SK-N-SH treated with all-trans-retinoic acid at 6 μM for 48 hours (cell line): ENCODE results near the gene ILK.

Source experiments
- ATAC-seq: fragments of 200-7000 bp; cut with Tn5 transposase; 3 replicates; pipeline ENCODE4 v1.9.1; 2020; ENCODE audit warnings: mild to moderate bottlenecking, moderate library complexity
- ARNTL ChIP-seq: fragments of 450-650 bp; formaldehyde crosslinking; IDR thresholded peaks from 2 replicates; pipeline ENCODE4 v1.5.0; 2020; ENCODE audit warnings: low read depth, mild to moderate bottlenecking, moderate library complexity, borderline replicate concordance
- BACH2 ChIP-seq: fragments of 250-450 bp; sonication (Bioruptor Pico); IDR thresholded peaks from 2 replicates; pipeline ENCODE4 v1.9.0; 2021; ENCODE audit warnings: mild to moderate bottlenecking, borderline replicate concordance
- CREB5 ChIP-seq: fragments of 250-450 bp; sonication (Bioruptor Pico); IDR thresholded peaks from 2 replicates; pipeline ENCODE4 v1.5.1; 2020; ENCODE audit warnings: low read depth, mild to moderate bottlenecking, moderate library complexity
- CSDC2 ChIP-seq: fragments of 250-450 bp; sonication (Bioruptor Pico); IDR thresholded peaks from 2 replicates; pipeline ENCODE4 v1.5.0; 2020; ENCODE audit warnings: mild to moderate bottlenecking, moderate library complexity
- ESRRG ChIP-seq: fragments of 250-450 bp; sonication (Bioruptor Pico); IDR thresholded peaks from 2 replicates; pipeline ENCODE4 v1.6.1; 2021; ENCODE audit warnings: mild to moderate bottlenecking
- GLIS3 ChIP-seq: fragments of 250-450 bp; sonication (Bioruptor Pico); IDR thresholded peaks from 2 replicates; pipeline ENCODE4 v1.5.0; 2020; ENCODE audit warnings: mild to moderate bottlenecking, moderate library complexity
- ISL1 ChIP-seq: fragments of 250-450 bp; sonication (Bioruptor Pico); IDR thresholded peaks from 2 replicates; pipeline ENCODE4 v2.1.2; 2022; ENCODE audit warnings: mild to moderate bottlenecking, moderate library complexity
- PPARA ChIP-seq: fragments of 250-450 bp; sonication (Bioruptor Pico); IDR thresholded peaks from 2 replicates; pipeline ENCODE4 v1.5.0; 2020; ENCODE audit warnings: mild to moderate bottlenecking, borderline replicate concordance
- RARB ChIP-seq: fragments of 250-450 bp; sonication (Bioruptor Pico); IDR thresholded peaks from 2 replicates; pipeline ENCODE4 v1.8.0; 2021; ENCODE audit warnings: mild to moderate bottlenecking, moderate library complexity
- SNAI2 ChIP-seq: fragments of 250-450 bp; sonication (Bioruptor Pico); IDR thresholded peaks from 2 replicates; pipeline ENCODE4 v1.5.0; 2020; ENCODE audit warnings: mild to moderate bottlenecking, moderate library complexity
- TCF4 ChIP-seq: fragments of 250-450 bp; sonication (Bioruptor Pico); IDR thresholded peaks from 2 replicates; pipeline ENCODE4 v1.8.0; 2021; ENCODE audit warnings: mild to moderate bottlenecking, moderate library complexity, borderline replicate concordance
- TOX ChIP-seq: fragments of 250-450 bp; sonication (Bioruptor Pico); IDR thresholded peaks from 2 replicates; pipeline ENCODE4 v1.8.0; 2021; ENCODE audit warnings: mild to moderate bottlenecking, moderate library complexity, borderline replicate concordance
- TSHZ2 ChIP-seq: fragments of 250-450 bp; sonication (Bioruptor Pico); IDR thresholded peaks from 2 replicates; pipeline ENCODE4 v1.5.0; 2020; ENCODE audit warnings: mild to moderate bottlenecking, moderate library complexity
- ZC3H10 ChIP-seq: fragments of 250-450 bp; sonication (Bioruptor Pico); IDR thresholded peaks from 2 replicates; pipeline ENCODE4 v1.5.1; 2021; ENCODE audit warnings: mild to moderate bottlenecking, moderate library complexity
- ZFP30 ChIP-seq: fragments of 450-650 bp; formaldehyde crosslinking; IDR thresholded peaks from 2 replicates; pipeline ENCODE4 v1.5.0; 2022; ENCODE audit warnings: mild to moderate bottlenecking, moderate library complexity
- ZNF565 ChIP-seq: fragments of 450-650 bp; formaldehyde crosslinking; conservative IDR thresholded peaks from 2 replicates; pipeline ENCODE4 v1.5.0; 2020; ENCODE audit warnings: low read depth, mild to moderate bottlenecking, moderate library complexity
- ZNF70 ChIP-seq: fragments of 450-650 bp; formaldehyde crosslinking; IDR thresholded peaks from 2 replicates; pipeline ENCODE4 v1.5.0; 2020; ENCODE audit warnings: mild to moderate bottlenecking, moderate library complexity
- ZNF8 ChIP-seq: fragments of 450-650 bp; formaldehyde crosslinking; IDR thresholded peaks from 2 replicates; pipeline ENCODE4 v1.5.0; 2020; ENCODE audit warnings: mild to moderate bottlenecking, moderate library complexity
- TF ChIP-seq, protein P1 (sequence below): fragments of 250-450 bp; sonication (Bioruptor Pico); IDR thresholded peaks from 2 replicates; pipeline ENCODE4 v1.8.0; 2021; ENCODE audit warnings: low read depth, mild to moderate bottlenecking, moderate library complexity, borderline replicate concordance
- TF ChIP-seq, protein P2 (sequence below): fragments of 250-450 bp; sonication (Bioruptor Pico); IDR thresholded peaks from 2 replicates; pipeline ENCODE4 v1.5.1; 2021; ENCODE audit warnings: mild to moderate bottlenecking, moderate library complexity

ILK gene

DNA sequence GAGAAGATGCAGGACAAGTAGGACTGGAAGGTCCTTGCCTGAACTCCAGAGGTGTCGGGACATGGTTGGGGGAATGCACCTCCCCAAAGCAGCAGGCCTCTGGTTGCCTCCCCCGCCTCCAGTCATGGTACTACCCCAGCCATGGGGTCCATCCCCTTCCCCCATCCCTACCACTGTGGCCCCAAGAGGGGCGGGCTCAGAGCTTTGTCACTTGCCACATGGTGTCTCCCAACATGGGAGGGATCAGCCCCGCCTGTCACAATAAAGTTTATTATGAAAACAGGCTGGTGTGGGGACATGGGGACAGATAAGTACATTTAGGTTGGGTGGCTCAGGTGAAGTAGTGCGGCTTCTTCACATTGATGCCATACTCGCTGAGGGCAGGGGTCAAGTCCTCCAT lies 7.0 kb downstream of the ILK start:
- ATAC-seq, result no peak
- no peak for TF ChIP-seq ZFP30
- TF ChIP-seq CREB5 (CRISPR knock-in tag), result no peak
- TF ChIP-seq ZNF70 (CRISPR knock-in tag), result no peak
- TF ChIP-seq, protein P1, sequence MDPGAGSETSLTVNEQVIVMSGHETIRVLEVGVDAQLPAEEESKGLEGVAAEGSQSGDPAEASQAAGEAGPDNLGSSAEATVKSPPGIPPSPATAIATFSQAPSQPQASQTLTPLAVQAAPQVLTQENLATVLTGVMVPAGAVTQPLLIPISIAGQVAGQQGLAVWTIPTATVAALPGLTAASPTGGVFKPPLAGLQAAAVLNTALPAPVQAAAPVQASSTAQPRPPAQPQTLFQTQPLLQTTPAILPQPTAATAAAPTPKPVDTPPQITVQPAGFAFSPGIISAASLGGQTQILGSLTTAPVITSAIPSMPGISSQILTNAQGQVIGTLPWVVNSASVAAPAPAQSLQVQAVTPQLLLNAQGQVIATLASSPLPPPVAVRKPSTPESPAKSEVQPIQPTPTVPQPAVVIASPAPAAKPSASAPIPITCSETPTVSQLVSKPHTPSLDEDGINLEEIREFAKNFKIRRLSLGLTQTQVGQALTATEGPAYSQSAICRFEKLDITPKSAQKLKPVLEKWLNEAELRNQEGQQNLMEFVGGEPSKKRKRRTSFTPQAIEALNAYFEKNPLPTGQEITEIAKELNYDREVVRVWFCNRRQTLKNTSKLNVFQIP (CRISPR knock-in tag), result no peak
- TF ChIP-seq SNAI2 (CRISPR knock-in tag), result no peak
- no peak for TF ChIP-seq ZC3H10 (CRISPR knock-in tag)
- TF ChIP-seq ESRRG (CRISPR knock-in tag), result no peak
- no peak for TF ChIP-seq GLIS3 (CRISPR knock-in tag)
- no peak for TF ChIP-seq ZNF565 (CRISPR knock-in tag)
- no peak for TF ChIP-seq TOX (CRISPR knock-in tag)
- TF ChIP-seq ZNF8, result no peak
- no peak for TF ChIP-seq TCF4
- TF ChIP-seq BACH2, result no peak
- TF ChIP-seq RARB, result no peak
- TF ChIP-seq CSDC2, result no peak

DNA sequence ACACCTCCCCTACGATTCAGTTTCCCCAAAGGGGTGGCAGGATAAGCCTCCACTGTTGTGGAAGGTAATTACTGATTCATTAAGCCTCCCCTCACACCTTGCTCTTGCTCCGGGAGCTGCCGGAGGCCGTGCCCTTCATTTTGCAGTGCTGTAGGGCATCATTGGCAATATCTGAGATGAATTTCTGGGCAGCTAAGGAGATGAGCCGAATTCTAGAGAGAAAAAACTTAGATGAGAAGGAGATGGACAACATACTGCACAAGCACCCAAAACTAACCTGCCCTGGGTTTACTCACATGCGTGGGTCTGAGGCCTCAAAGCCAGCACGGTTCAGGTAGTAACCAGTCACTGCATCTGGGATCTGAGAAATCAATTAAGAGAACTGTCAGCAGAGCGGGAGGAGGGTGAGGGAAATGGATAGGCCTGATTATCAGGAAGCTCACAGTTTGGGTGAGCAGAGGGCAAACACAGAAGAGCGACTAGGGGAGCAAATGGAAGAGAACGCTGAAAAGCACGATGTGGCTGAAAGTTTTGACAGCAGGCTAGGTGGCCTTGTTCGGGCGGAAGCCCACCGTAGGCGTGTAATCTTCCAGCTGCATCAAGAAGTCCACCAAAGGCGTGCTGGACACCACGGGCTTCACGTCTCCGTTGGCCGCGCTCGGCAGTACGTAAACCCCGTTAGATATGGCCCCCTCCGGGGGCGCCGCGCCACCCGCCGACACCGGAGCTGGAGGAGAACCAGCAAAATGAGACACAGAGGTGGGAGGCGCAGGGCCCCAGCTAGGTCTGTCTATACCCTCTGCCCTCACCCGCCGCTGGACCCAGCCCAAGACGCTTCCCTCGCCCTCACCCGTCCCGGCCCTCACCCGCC lies 7.8 kb downstream of the ILK start:
- ATAC-seq, result peak; percentile 0; the same call in 1 of the 3 replicates
- TF ChIP-seq TOX (CRISPR knock-in tag) (no peak), ARNTL (no peak), ZNF565 (CRISPR knock-in tag) (no peak), CSDC2 (no peak), ESRRG (CRISPR knock-in tag) (0 out of 2 replicates have a peak, but pooled peaks have one; percentile 10), GLIS3 (CRISPR knock-in tag) (0 out of 2 replicates have a peak, but pooled peaks have one; percentile 58), RARB (no peak), ZNF70 (CRISPR knock-in tag) (no peak), TCF4 (no peak), BACH2 (no peak)
- TF ChIP-seq, protein P2, sequence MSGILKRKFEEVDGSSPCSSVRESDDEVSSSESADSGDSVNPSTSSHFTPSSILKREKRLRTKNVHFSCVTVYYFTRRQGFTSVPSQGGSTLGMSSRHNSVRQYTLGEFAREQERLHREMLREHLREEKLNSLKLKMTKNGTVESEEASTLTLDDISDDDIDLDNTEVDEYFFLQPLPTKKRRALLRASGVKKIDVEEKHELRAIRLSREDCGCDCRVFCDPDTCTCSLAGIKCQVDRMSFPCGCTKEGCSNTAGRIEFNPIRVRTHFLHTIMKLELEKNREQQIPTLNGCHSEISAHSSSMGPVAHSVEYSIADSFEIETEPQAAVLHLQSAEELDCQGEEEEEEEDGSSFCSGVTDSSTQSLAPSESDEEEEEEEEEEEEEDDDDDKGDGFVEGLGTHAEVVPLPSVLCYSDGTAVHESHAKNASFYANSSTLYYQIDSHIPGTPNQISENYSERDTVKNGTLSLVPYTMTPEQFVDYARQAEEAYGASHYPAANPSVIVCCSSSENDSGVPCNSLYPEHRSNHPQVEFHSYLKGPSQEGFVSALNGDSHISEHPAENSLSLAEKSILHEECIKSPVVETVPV (CRISPR knock-in tag), result peak; percentile 60; the same call in 1 of the 2 replicates
- TF ChIP-seq, all 23 proteins: peak for 3

GRCh38 chr11:6611963-6612212 lies 8.3 kb downstream of the ILK start:
- TF ChIP-seq ZC3H10 (CRISPR knock-in tag) (0 out of 2 replicates have a peak, but pooled peaks have one; percentile 18), TSHZ2 (CRISPR knock-in tag) (no peak), ARNTL (no peak), PPARA (CRISPR knock-in tag) (no peak), ISL1 (CRISPR knock-in tag) (no peak), BACH2 (no peak), ZNF565 (CRISPR knock-in tag) (no peak)
- no peak for ATAC-seq
